Stomach (tissue), 9 donors: Measurements from ENCODE around the gene SYNDIG1. TPM values are rescaled to one million over a fixed set of nuclear protein-coding genes. Genes with fewer than 3 reads are reported as not detected.

Source experiments
- DNase-seq, 2 donors: peaks; one replicate each; pipeline versions ENCODE4 v3.0.0 to v3.0.0-alpha.2; 2013 to 2019
- H3K27ac ChIP-seq, 5 donors: fragments of 200-600 bp in 4 of 5; sonication (generic) in 4 of 5; one replicate each; pipeline ENCODE4 v1.5.1; 2013 to 2019; ENCODE audit warnings: mild to moderate bottlenecking in 1 of 5, moderate library complexity in 1 of 5
- H3K27me3 ChIP-seq, 3 donors: fragments of 200-600 bp; sonication (generic); one replicate each; pipeline ENCODE4 v1.5.1; 2017 to 2019; ENCODE audit warnings: mixed run types in 1 of 3
- H3K36me3 ChIP-seq, 4 donors: fragments of 200-600 bp; sonication (generic); 1 replicate in 3 of 4; 2 replicates in 1 of 4; pipeline ENCODE4 v1.5.1; 2016 to 2019
- H3K4me1 ChIP-seq, 4 donors: fragments of 200-600 bp; sonication (generic); one replicate each; pipeline ENCODE4 v1.5.1; 2016 to 2019
- H3K4me3 ChIP-seq, 4 donors: fragments of 200-600 bp; sonication (generic) in 3 of 4; one replicate each; pipeline ENCODE4 v1.5.1; 2016 to 2019; ENCODE audit warnings: mild to moderate bottlenecking in 1 of 4
- H3K9me3 ChIP-seq, 4 donors: fragments of 200-600 bp; sonication (generic); one replicate each; pipeline ENCODE4 v1.5.1; 2016 to 2019
- EP300 ChIP-seq: sonication (generic); formaldehyde crosslinking; IDR thresholded peaks from one replicate; pipeline ENCODE4 v1.6.1; 2017; ENCODE audit warnings: antibody characterized with exemption
- POLR2A ChIP-seq, 4 donors: fragments of 450-650 bp; IDR thresholded peaks; one replicate each; pipeline ENCODE4 v1.6.1; 2016; ENCODE audit warnings: antibody characterized with exemption in 4 of 4, control low read depth in 2 of 4, mild to moderate bottlenecking in 1 of 4, moderate library complexity in 1 of 4
- POLR2AphosphoS5 ChIP-seq, 3 donors: sonication (generic); formaldehyde crosslinking; IDR thresholded peaks; one replicate each; pipeline ENCODE4 v1.6.1; 2016; ENCODE audit warnings: antibody characterized with exemption in 3 of 3
- WGBS, 5 donors: extraction: QIAGEN DNeasy Blood & Tissue Kit in 3 of 5; methylation state at CpG; one replicate each; pipeline versions ENCODE4 v1.1.5 to v1.1.7; 2013 to 2018; 5-methylcytosine and 5-hydroxymethylcytosine counted together
- intact Hi-C: fragments of 100-400 bp; cut with DNase I; formaldehyde crosslinking; loops from one replicate; pipeline ENCODE4 v1.15.1; 2023; ENCODE audit warnings: low total_unique reads
- polyA plus RNA-seq, 3 donors: library from polyadenylated mRNA; stranded (reverse); fragments of 200-250 nt; gene quantifications; one replicate each; pipeline ENCODE4 v1.2.3, GENCODE V29; 2013
- total RNA-seq, 5 donors: library from RNA; depleted of rRNA; stranded (reverse); fragments of >200 nt; gene quantifications; one replicate each; pipeline versions ENCODE4 v1.1.0 to v1.2.3, GENCODE V29; 2014 to 2016
- TF ChIP-seq, protein P1 (sequence below), 7 experiments: fragments of 450-650 bp in 4 of 7; fragments of 200-600 bp in 3 of 7; sonication (generic) in 3 of 7; IDR thresholded peaks; one replicate each; pipeline ENCODE4 v1.5.1; 2016 to 2019; ENCODE audit warnings: antibody characterized with exemption in 7 of 7, control low read depth in 2 of 7, mild to moderate bottlenecking in 1 of 7
- donor health status: healthy with polysubstance abuse.
- donor health status: Bipolar disorder and iron deficiency.
- donor health status: healthy.

Gene SYNDIG1
- total and polyA plus RNA-seq, 8 donors: 0.29 to 2.0 (median 0.89) TPM; not detected in 4

DNA sequence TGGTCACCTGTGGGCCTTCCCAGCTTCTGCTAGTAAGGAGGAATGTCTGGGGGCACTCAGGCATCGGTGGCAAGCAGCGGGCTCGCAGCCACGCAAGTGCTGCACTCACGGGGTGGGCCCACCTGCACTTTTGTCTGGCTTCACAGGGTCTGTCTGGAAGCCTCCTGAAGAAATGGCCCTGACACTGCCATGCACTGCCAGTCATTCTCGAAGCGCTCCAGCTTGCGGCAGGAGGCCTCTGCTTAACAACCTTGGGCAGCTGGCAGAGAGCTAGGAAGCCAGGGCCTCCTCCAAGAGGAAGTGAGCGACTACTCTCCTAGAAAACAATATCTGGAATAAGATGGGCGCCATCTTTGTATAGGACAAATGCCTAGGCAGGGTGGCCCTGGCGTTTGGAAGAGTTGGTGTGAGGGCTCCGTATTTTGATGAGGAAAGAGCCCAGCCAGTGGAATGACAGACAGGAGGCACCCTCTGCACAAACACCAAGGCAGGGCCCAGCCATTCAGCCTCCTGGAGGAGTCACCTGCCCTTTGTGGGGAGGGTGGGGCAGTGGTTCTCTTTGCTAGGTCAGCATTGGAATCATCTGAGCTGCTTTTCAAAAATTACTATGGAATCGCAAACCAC lies 113.9 kb downstream of the SYNDIG1 start:
- H3K4me3 ChIP-seq: no peak overlapping the region
- DNase-seq: no peak
- no peaks in the 10 kb centered on the region for H3K9me3 ChIP-seq
- H3K36me3 ChIP-seq: no peaks in the 10 kb centered on the region
- intact Hi-C loops: no loop called here
- WGBS, 5 donors: 93 to 97% (median 96%) methylated on average over 13 of the region's 13 CpGs
- no peak overlapping the region for H3K27ac ChIP-seq
- H3K4me1 ChIP-seq: no peaks in the 10 kb centered on the region
- TF ChIP-seq EP300: no peak
- TF ChIP-seq, protein P1, sequence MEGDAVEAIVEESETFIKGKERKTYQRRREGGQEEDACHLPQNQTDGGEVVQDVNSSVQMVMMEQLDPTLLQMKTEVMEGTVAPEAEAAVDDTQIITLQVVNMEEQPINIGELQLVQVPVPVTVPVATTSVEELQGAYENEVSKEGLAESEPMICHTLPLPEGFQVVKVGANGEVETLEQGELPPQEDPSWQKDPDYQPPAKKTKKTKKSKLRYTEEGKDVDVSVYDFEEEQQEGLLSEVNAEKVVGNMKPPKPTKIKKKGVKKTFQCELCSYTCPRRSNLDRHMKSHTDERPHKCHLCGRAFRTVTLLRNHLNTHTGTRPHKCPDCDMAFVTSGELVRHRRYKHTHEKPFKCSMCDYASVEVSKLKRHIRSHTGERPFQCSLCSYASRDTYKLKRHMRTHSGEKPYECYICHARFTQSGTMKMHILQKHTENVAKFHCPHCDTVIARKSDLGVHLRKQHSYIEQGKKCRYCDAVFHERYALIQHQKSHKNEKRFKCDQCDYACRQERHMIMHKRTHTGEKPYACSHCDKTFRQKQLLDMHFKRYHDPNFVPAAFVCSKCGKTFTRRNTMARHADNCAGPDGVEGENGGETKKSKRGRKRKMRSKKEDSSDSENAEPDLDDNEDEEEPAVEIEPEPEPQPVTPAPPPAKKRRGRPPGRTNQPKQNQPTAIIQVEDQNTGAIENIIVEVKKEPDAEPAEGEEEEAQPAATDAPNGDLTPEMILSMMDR (IDR thresholded peaks at IDR 0.05): no peak
- TF ChIP-seq POLR2A (IDR thresholded peaks at IDR 0.05): no peak
- no peak for TF ChIP-seq POLR2AphosphoS5 (IDR thresholded peaks at IDR 0.05)
- no peaks in the 10 kb centered on the region for H3K27me3 ChIP-seq

DNA sequence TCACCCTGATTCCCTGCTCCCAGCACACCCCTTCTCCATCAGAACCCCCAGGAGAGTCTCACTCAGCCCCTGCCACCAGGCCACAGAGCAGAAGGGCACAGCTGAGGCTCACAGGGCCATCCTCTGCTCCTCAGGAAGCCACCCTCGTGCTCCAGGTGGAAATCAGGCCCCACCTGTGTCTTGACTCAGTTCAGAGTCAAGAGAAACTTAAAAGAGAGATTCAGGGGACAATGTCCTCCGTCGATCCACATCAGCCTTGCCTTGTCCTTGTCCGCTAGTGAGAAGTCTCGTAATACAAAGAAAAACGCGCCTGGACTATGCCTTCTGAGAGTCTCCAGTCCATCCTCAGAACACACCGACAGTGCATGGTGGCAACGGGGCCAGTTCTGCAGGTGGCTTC lies 114.6 kb downstream of the SYNDIG1 start:
- intact Hi-C loops: no loop called here
- H3K4me1 ChIP-seq: no peaks in the 10 kb centered on the region
- 85 to 91% (median 88%) methylated on average over 9 of the region's 9 CpGs for WGBS, 5 donors
- no peaks in the 10 kb centered on the region for H3K9me3 ChIP-seq
- no peak overlapping the region for H3K27ac ChIP-seq
- no peaks in the 10 kb centered on the region for H3K36me3 ChIP-seq
- no peak overlapping the region for H3K4me3 ChIP-seq
- no peaks in the 10 kb centered on the region for H3K27me3 ChIP-seq
- TF ChIP-seq EP300: no peak
- DNase-seq: no peak

DNA sequence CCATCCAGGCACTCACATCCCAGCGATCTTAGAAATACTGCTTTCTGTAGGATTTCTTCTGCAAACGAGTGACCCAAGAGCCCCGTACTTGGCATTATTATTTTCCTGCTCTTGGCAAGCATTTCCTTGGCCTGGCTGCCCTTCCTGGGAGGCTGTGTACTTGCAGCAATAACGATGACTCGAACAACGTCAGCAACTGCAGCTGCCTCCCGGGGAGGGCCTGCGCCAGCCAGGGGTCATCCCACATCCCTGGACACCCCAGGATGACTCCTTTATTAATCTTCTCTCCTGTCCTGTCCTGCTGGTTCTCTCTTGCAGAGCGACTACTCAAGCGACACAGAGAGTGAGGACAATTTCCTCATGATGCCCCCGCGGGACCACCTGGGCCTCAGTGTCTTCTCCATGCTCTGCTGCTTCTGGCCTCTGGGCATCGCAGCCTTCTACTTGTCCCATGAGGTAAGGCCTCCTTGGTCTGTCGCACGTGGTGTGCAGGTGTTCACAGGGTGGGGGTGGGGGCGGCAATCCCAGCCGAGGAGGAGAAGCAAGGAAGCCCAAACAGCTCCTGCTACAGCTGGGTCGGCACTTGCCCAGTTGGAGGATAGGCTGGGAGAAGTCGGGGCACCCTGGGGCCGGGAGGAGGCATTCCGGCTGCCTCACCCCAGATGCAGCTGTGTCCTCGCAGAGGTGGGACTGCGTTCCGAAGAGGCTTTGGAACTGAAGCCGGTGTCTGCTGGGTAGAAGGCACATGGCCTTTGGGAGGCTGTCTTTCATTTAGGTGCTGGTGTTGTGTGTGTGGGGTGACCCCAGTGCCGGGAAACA lies 115.3 kb downstream of the SYNDIG1 start:
- intact Hi-C loops: no loop called here
- Histone ChIP-seq H3K36me3 (no peaks in the 10 kb centered on the region), H3K4me1 (no peaks in the 10 kb centered on the region), H3K27ac (no peak overlapping the region), H3K4me3 (no peak overlapping the region), H3K27me3 (no peaks in the 10 kb centered on the region), H3K9me3 (no peaks in the 10 kb centered on the region)
- TF ChIP-seq, protein P1 (IDR thresholded peaks at IDR 0.05): no peak
- no peak for TF ChIP-seq POLR2AphosphoS5 (IDR thresholded peaks at IDR 0.05)
- TF ChIP-seq POLR2A (IDR thresholded peaks at IDR 0.05): no peak
- TF ChIP-seq EP300: no peak
- DNase-seq: no peak
- WGBS, 5 donors: 80 to 87% (median 84%) methylated on average over 24 to 26 of the region's 26 CpGs

DNA sequence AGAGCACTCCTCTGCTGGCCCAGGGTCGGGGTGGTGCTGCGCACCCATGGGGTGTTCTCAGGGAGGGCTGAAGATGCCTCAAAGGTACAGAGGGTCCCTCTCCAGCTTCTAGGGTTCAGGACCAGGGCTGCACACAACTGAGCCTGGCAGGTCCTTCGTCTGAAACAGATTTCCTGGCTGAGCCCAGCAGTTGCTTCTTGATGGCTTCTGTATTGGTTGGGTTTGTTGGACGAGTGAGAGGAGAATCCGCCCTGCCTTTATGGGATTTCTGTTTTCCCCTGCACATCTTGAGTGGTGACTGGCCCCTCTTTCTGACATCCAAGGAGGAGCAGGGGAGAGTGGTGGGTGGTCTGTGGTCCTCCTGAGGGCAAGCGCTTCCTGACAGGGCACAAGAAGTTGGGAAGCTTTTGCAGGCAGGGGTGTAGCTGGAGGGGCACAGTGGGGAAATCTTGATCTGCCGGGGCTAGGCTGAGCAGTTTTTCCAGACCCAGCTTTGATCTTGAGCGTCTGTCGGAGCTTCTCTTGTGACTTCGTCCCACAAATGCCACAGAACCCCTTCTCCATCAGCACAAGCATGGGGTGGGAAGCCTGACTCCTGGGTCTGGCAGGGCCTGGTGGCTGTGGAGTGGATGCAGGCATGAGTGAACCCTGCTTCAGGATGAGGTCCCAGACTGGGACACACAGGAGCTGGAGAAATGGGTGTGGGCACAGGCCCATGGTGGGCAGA lies 116.5 kb downstream of the SYNDIG1 start:
- no peaks in the 10 kb centered on the region for H3K36me3 ChIP-seq
- 88 to 93% (median 92%) methylated on average over 10 of the region's 10 CpGs for WGBS, 5 donors
- H3K4me1 ChIP-seq: no peaks in the 10 kb centered on the region
- intact Hi-C loops: no loop called here
- no peaks in the 10 kb centered on the region for H3K27me3 ChIP-seq
- no peaks in the 10 kb centered on the region for H3K9me3 ChIP-seq
- TF ChIP-seq POLR2AphosphoS5 (IDR thresholded peaks at IDR 0.05) (no peak), EP300 (no peak), POLR2A (IDR thresholded peaks at IDR 0.05) (no peak)
- TF ChIP-seq, protein P1 (IDR thresholded peaks at IDR 0.05): no peak
- DNase-seq: no peak
- no peak overlapping the region for H3K4me3 ChIP-seq
- no peak overlapping the region for H3K27ac ChIP-seq
